Naive thymus-derived CD4-positive, alpha-beta T cell (primary cell): ENCODE results near the gene ROGDI. TPM values are rescaled to one million over a fixed set of nuclear protein-coding genes. Genes with fewer than 3 reads are reported as not detected.

Experiments
- ATAC-seq: fragments of 150-1000 bp; cut with Tn5 transposase; 2 replicates; pipeline ENCODE4 v1.10.0; 2021; ENCODE audit warnings: mild to moderate bottlenecking, moderate library complexity
- CTCF ChIA-PET: fragments of 350-600 bp; sonication (Branson Sonifier 250); formaldehyde crosslinking; loops from one replicate; lab custom pipeline; 2021; ENCODE audit warnings: antibody characterized with exemption; lab: Charles Lee
- POLR2A ChIA-PET: fragments of 350-600 bp; sonication (Branson Sonifier 250); formaldehyde crosslinking; loops from one replicate; lab custom pipeline; 2021; ENCODE audit warnings: antibody characterized with exemption, inconsistent platforms; lab: Charles Lee
- DNase-seq, 9 donors: peaks; one replicate each; pipeline versions ENCODE4 v3.0.0 to v3.0.0-alpha.2; 2020 to 2022; ENCODE audit warnings: mixed read lengths in 1 of 9
- H3K27ac ChIP-seq: one replicate; pipeline ENCODE4 v1.7.0; 2013; ENCODE audit warnings: mild to moderate bottlenecking, low read depth, low read length, moderate library complexity
- H3K27me3 ChIP-seq, 2 donors: one replicate each; pipeline ENCODE4 v1.7.0; 2013; ENCODE audit warnings: low read length in 2 of 2, mild to moderate bottlenecking in 2 of 2, moderate library complexity in 2 of 2; ENCODE audit not compliant: control insufficient read depth in 2 of 2, insufficient read depth in 2 of 2
- H3K36me3 ChIP-seq, 3 experiments: 1 replicate in 2 of 3; 2 replicates in 1 of 3; pipeline ENCODE4 v1.7.0; 2013; ENCODE audit warnings: low read length in 3 of 3, mild to moderate bottlenecking in 3 of 3, moderate library complexity in 1 of 3; ENCODE audit not compliant: insufficient read depth in 3 of 3, control insufficient read depth in 2 of 3
- H3K4me1 ChIP-seq, 2 donors: one replicate each; pipeline ENCODE4 v1.7.0; 2013; ENCODE audit warnings: low read length in 2 of 2, mild to moderate bottlenecking in 2 of 2, moderate library complexity in 1 of 2; ENCODE audit not compliant: control insufficient read depth in 2 of 2, insufficient read depth in 2 of 2
- H3K4me3 ChIP-seq: 2 replicates; pipeline ENCODE4 v1.7.0; 2013; ENCODE audit warnings: mild to moderate bottlenecking, low read length
- H3K9me3 ChIP-seq, 3 experiments: 1 replicate in 2 of 3; 2 replicates in 1 of 3; pipeline ENCODE4 v1.7.0; 2013; ENCODE audit warnings: low read length in 3 of 3; ENCODE audit not compliant: control insufficient read depth in 2 of 3
- H3K27ac Mint-ChIP-seq, 9 donors: one replicate each; pipeline ENCODE4 v1.8.0; 2020 to 2022; ENCODE audit warnings: mixed read lengths in 9 of 9, mild to moderate bottlenecking in 8 of 9, moderate library complexity in 5 of 9, inconsistent platforms in 2 of 9
- H3K27me3 Mint-ChIP-seq, 5 donors: one replicate each; pipeline ENCODE4 v1.8.0; 2021 to 2022; ENCODE audit warnings: mixed read lengths in 5 of 5, mild to moderate bottlenecking in 1 of 5
- H3K36me3 Mint-ChIP-seq, 5 donors: one replicate each; pipeline ENCODE4 v1.8.0; 2020 to 2022; ENCODE audit warnings: mixed read lengths in 5 of 5, mild to moderate bottlenecking in 3 of 5, inconsistent platforms in 1 of 5
- H3K4me1 Mint-ChIP-seq, 7 donors: one replicate each; pipeline ENCODE4 v1.8.0; 2020 to 2022; ENCODE audit warnings: mixed read lengths in 7 of 7, mild to moderate bottlenecking in 3 of 7, inconsistent platforms in 1 of 7
- H3K4me3 Mint-ChIP-seq, 10 donors: one replicate each; pipeline ENCODE4 v1.8.0; 2020 to 2022; ENCODE audit warnings: mild to moderate bottlenecking in 10 of 10, mixed read lengths in 10 of 10, moderate library complexity in 6 of 10, inconsistent platforms in 2 of 10
- H3K9me3 Mint-ChIP-seq, 11 donors: one replicate each; pipeline ENCODE4 v1.8.0; 2020 to 2022; ENCODE audit warnings: mixed read lengths in 11 of 11, mild to moderate bottlenecking in 4 of 11, inconsistent platforms in 1 of 11, moderate library complexity in 1 of 11
- intact Hi-C, 2 donors: fragments of 100-400 bp; cut with micrococcal nuclease; formaldehyde crosslinking; loops; one replicate each; pipeline ENCODE4 v1.15.1; 2023
- polyA plus RNA-seq, 2 donors: library from polyadenylated mRNA; unstranded; fragments of 300-500 nt; fragmentation: Illumina TruSeq; gene quantifications; one replicate each; pipeline ENCODE4 v1.2.3, GENCODE V29; 2021
- total RNA-seq, 6 experiments: library from RNA in 5 of 6; stranded (reverse) in 5 of 6; gene quantifications; 1 replicate in 5 of 6; 2 replicates in 1 of 6; pipeline ENCODE4 v1.2.3 and lab custom pipeline; 2021 to 2026

Gene ROGDI
- total and polyA plus RNA-seq, 7 experiments from 2014 or later, result 7.4 to 29.0 (median 8.6) TPM

GRCh38 chr16:4797805-4798252 is 4.6 kb downstream of the ROGDI start:
- Mint-ChIP-seq H3K9me3 (no peaks in the 10 kb centered on the region), H3K36me3 (no peaks in the 10 kb centered on the region), H3K4me3 (no peak overlapping the region), H3K4me1 (peaks cover 7 to 12% (median 9%) of the 10 kb centered on the region in 7 donors), H3K27me3 (no peaks in the 10 kb centered on the region), H3K27ac (no peak overlapping the region)
- intact Hi-C loops, result no loop called here
- ChIA-PET POLR2A (no interaction called here), CTCF (no interaction called here)
- no peaks in the 10 kb centered on the region for H3K27me3 ChIP-seq
- no peaks in the 10 kb centered on the region for H3K9me3 ChIP-seq
- H3K4me1 ChIP-seq, result peaks cover 3 to 12% of the 10 kb centered on the region in 2 donors
- ATAC-seq (no peak), DNase-seq (no peak)
- peaks cover 0 to 8% (median 0%) of the 10 kb centered on the region in 3 experiments for H3K36me3 ChIP-seq
- no peak overlapping the region for H3K27ac ChIP-seq
- no peak overlapping the region for H3K4me3 ChIP-seq

- POLR2A ChIA-PET, result no interaction called here
- Histone ChIP-seq H3K27me3 (no peaks in the 10 kb centered on the region), H3K36me3 (peaks cover 0 to 8% (median 0%) of the 10 kb centered on the region in 3 experiments), H3K4me1 (peaks cover 3 to 12% of the 10 kb centered on the region in 2 donors), H3K4me3 (no peak overlapping the region), H3K9me3 (no peaks in the 10 kb centered on the region), H3K27ac (no peak overlapping the region)
- DNase-seq (no peak), ATAC-seq (no peak)
- no peak overlapping the region for H3K27ac Mint-ChIP-seq
- H3K9me3 Mint-ChIP-seq, result no peaks in the 10 kb centered on the region
- CTCF ChIA-PET, result no interaction called here
- H3K4me1 Mint-ChIP-seq, result peaks cover 7 to 12% (median 9%) of the 10 kb centered on the region in 7 donors
- H3K4me3 Mint-ChIP-seq, result no peak overlapping the region
- H3K27me3 Mint-ChIP-seq, result no peaks in the 10 kb centered on the region
- intact Hi-C loops, result no loop called here
- H3K36me3 Mint-ChIP-seq, result no peaks in the 10 kb centered on the region
Measured at GRCh38 chr16:4796982-4797804, 5.2 kb downstream of the ROGDI start.

- Histone ChIP-seq H3K9me3 (no peaks in the 10 kb centered on the region), H3K27ac (no peak overlapping the region), H3K36me3 (peaks cover 0 to 8% (median 0%) of the 10 kb centered on the region in 3 experiments), H3K4me1 (peaks cover 0 to 3% of the 10 kb centered on the region in 2 donors), H3K4me3 (no peak overlapping the region), H3K27me3 (no peaks in the 10 kb centered on the region)
- ChIA-PET POLR2A (no interaction called here), CTCF (no interaction called here)
- DNase-seq, result no peak
- Mint-ChIP-seq H3K9me3 (no peaks in the 10 kb centered on the region), H3K4me3 (no peak overlapping the region), H3K27ac (no peak overlapping the region), H3K36me3 (no peaks in the 10 kb centered on the region), H3K4me1 (peaks cover 3 to 8% (median 7%) of the 10 kb centered on the region in 7 donors), H3K27me3 (no peaks in the 10 kb centered on the region)
- intact Hi-C loops, result no loop called here
- ATAC-seq, result no peak
Measured at GRCh38 chr16:4795828-4796572, 6.4 kb downstream of the ROGDI start.

GRCh38 chr16:4795181-4795827 is 7.1 kb downstream of the ROGDI start, which contains the start of gene SMIM22:
Gene SMIM22, plus strand, starts transcription at chr16:4795369. Its CDS starts 366 bp downstream, at chr16:4795735.
- ChIA-PET POLR2A (no interaction called here), CTCF (no interaction called here)
- H3K27ac ChIP-seq, result no peak within 1 kb of the TSS
- H3K4me3 Mint-ChIP-seq, result no peak within 1 kb of the TSS
- H3K4me1 ChIP-seq, result no peaks in the 10 kb centered on the region
- H3K9me3 Mint-ChIP-seq, result no peaks in the 10 kb centered on the region
- no peaks in the 10 kb centered on the region for H3K27me3 Mint-ChIP-seq
- no peaks in the 10 kb centered on the region for H3K36me3 Mint-ChIP-seq
- no peaks in the 10 kb centered on the region for H3K27me3 ChIP-seq
- peaks cover 0 to 8% (median 0%) of the 10 kb centered on the region in 3 experiments for H3K36me3 ChIP-seq
- H3K27ac Mint-ChIP-seq, result no peak within 1 kb of the TSS
- H3K4me1 Mint-ChIP-seq, result peaks cover 0 to 4% (median under 1%) of the 10 kb centered on the region in 7 donors
- no peak for DNase-seq
- H3K9me3 ChIP-seq, result no peaks in the 10 kb centered on the region
- no peak for ATAC-seq
- H3K4me3 ChIP-seq, result no peak within 1 kb of the TSS
- intact Hi-C loops, result no loop called here

- CTCF ChIA-PET, result no interaction called here
- H3K4me1 Mint-ChIP-seq, result no peaks in the 10 kb centered on the region
- POLR2A ChIA-PET, result no interaction called here
Measured at GRCh38 chr16:4792951-4793513, 9.4 kb downstream of the ROGDI start.

GRCh38 chr16:4790871-4791270 is 11.6 kb downstream of the ROGDI start:
- no peaks in the 10 kb centered on the region for H3K36me3 ChIP-seq
- H3K4me3 Mint-ChIP-seq, result no peak overlapping the region
- H3K9me3 Mint-ChIP-seq, result no peaks in the 10 kb centered on the region
- H3K4me3 ChIP-seq, result no peak overlapping the region
- DNase-seq (no peak), ATAC-seq (no peak)
- no peaks in the 10 kb centered on the region for H3K9me3 ChIP-seq
- no peak overlapping the region for H3K27ac ChIP-seq
- peaks cover 0 to 1% (median 0%) of the 10 kb centered on the region in 7 donors for H3K4me1 Mint-ChIP-seq
- ChIA-PET POLR2A (no interaction called here), CTCF (no interaction called here)
- H3K27me3 ChIP-seq, result no peaks in the 10 kb centered on the region
- H3K27ac Mint-ChIP-seq, result peak overlapping the region in 2 of 9 donors; percentile 38 to 45
- H3K27me3 Mint-ChIP-seq, result no peaks in the 10 kb centered on the region
- H3K36me3 Mint-ChIP-seq, result no peaks in the 10 kb centered on the region
- intact Hi-C loops, result no loop called here
- no peaks in the 10 kb centered on the region for H3K4me1 ChIP-seq

More at GRCh38 chr16:4792951-4793513, 9.4 kb downstream of the ROGDI start:
- Histone ChIP-seq H3K36me3 (peaks cover 0 to 4% (median 0%) of the 10 kb centered on the region in 3 experiments), H3K9me3 (no peaks in the 10 kb centered on the region), H3K4me1 (no peaks in the 10 kb centered on the region), H3K4me3 (no peak overlapping the region), H3K27ac (no peak overlapping the region), H3K27me3 (no peaks in the 10 kb centered on the region)
- Mint-ChIP-seq H3K36me3 (no peaks in the 10 kb centered on the region), H3K27me3 (no peaks in the 10 kb centered on the region), H3K9me3 (no peaks in the 10 kb centered on the region), H3K4me3 (no peak overlapping the region), H3K27ac (no peak overlapping the region)
- intact Hi-C loops, result no loop called here
- no peak for DNase-seq
- ATAC-seq, result no peak
